PFSK-1 (cell line): ENCODE results near the gene LIMS1.

Experiments used
- FOXP2 ChIP-seq: optimal IDR thresholded peaks from 2 replicates; pipeline ENCODE3; 2011; ENCODE audit warnings: borderline replicate concordance, control low read depth, inconsistent platforms; ENCODE audit not compliant: insufficient read depth; ENCODE audit errors: extremely low read length, extremely low read depth
- POLR2AphosphoS5 ChIP-seq: IDR thresholded peaks from 2 replicates; pipeline ENCODE4 v1.6.1; 2012; ENCODE audit warnings: low read depth, mild to moderate bottlenecking, control low read depth, low read length, moderate library complexity
- SIN3A ChIP-seq: IDR thresholded peaks from 2 replicates; pipeline ENCODE4 v1.6.1; 2012; ENCODE audit warnings: mild to moderate bottlenecking, low read length, moderate library complexity, borderline replicate concordance; ENCODE audit not compliant: insufficient read depth
- TAF1 ChIP-seq: IDR thresholded peaks from 2 replicates; pipeline ENCODE4 v1.6.1; 2012; ENCODE audit warnings: low read length, control low read depth, borderline replicate concordance; ENCODE audit not compliant: insufficient read depth
- TF ChIP-seq, protein P1 (sequence below), 2 experiments: IDR thresholded peaks; 2 replicates each; pipeline versions ENCODE4 v1.6.1 to v1.8.0; 2011 to 2012; ENCODE audit warnings: low read depth in 2 of 2, low read length in 2 of 2, control low read depth in 1 of 2, inconsistent platforms in 1 of 2, mild to moderate bottlenecking in 1 of 2, moderate library complexity in 1 of 2; ENCODE audit not compliant: insufficient read depth in 1 of 2

Gene LIMS1

GRCh38 chr2:108548208-108549003 is 14.1 kb downstream of the LIMS1 start:
- TF ChIP-seq, protein P1, sequence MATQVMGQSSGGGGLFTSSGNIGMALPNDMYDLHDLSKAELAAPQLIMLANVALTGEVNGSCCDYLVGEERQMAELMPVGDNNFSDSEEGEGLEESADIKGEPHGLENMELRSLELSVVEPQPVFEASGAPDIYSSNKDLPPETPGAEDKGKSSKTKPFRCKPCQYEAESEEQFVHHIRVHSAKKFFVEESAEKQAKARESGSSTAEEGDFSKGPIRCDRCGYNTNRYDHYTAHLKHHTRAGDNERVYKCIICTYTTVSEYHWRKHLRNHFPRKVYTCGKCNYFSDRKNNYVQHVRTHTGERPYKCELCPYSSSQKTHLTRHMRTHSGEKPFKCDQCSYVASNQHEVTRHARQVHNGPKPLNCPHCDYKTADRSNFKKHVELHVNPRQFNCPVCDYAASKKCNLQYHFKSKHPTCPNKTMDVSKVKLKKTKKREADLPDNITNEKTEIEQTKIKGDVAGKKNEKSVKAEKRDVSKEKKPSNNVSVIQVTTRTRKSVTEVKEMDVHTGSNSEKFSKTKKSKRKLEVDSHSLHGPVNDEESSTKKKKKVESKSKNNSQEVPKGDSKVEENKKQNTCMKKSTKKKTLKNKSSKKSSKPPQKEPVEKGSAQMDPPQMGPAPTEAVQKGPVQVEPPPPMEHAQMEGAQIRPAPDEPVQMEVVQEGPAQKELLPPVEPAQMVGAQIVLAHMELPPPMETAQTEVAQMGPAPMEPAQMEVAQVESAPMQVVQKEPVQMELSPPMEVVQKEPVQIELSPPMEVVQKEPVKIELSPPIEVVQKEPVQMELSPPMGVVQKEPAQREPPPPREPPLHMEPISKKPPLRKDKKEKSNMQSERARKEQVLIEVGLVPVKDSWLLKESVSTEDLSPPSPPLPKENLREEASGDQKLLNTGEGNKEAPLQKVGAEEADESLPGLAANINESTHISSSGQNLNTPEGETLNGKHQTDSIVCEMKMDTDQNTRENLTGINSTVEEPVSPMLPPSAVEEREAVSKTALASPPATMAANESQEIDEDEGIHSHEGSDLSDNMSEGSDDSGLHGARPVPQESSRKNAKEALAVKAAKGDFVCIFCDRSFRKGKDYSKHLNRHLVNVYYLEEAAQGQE (IDR thresholded peaks at IDR 0.05; ENCODE audit: insufficient read depth in 1 of 2, low read depth in 2 of 2, low read length in 2 of 2) = no peak
- TF ChIP-seq POLR2AphosphoS5 (no peak), TAF1 (no peak), SIN3A (no peak)

- TF ChIP-seq POLR2AphosphoS5 (no peak), SIN3A (no peak), FOXP2 (no peak), TAF1 (no peak)
- TF ChIP-seq, protein P1 (IDR thresholded peaks at IDR 0.05; ENCODE audit: insufficient read depth in 1 of 2, low read depth in 2 of 2, low read length in 2 of 2) = no peak
These were observed 18.3 kb downstream of the LIMS1 start for GRCh38 chr2:108552566-108552965.

DNA sequence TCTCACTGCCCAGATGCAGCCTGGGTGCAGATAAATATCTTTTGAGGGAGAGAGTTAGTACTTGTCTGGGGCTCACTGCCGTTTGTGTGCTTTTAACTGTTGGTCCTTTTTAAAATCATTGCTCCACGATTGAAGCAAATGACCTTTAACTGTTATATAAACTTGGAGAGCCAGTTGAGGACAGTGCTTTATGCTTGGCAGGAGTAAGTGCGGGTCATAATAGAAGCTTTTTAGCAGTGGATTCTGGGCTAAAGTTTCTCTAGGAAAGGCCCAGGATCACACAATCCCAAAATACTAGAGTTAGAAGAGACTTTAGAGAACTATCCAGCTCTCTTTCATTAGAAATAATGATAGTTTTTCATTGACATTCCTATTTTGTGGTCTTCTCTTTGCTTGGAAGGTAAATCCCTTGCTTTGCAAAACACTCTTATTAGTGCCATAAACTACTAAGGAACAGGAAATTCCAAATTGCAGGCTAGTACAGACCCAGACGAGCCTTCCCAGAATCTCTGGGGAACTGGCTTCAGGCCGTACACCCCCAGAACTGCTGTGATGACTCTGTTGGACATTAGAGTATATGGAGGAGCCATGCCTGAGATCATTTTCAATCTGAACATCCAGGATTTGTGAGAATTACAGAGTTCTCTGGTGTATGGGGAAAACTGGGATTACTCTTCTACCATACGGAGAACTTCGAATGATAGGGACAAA is 19.1 kb downstream of the LIMS1 start:
- TF ChIP-seq FOXP2 = no peak
- no peak for TF ChIP-seq POLR2AphosphoS5
- TF ChIP-seq, protein P1 (IDR thresholded peaks at IDR 0.05; ENCODE audit: insufficient read depth in 1 of 2, low read depth in 2 of 2, low read length in 2 of 2) = no peak
- TF ChIP-seq TAF1 = no peak
- TF ChIP-seq SIN3A = no peak

DNA sequence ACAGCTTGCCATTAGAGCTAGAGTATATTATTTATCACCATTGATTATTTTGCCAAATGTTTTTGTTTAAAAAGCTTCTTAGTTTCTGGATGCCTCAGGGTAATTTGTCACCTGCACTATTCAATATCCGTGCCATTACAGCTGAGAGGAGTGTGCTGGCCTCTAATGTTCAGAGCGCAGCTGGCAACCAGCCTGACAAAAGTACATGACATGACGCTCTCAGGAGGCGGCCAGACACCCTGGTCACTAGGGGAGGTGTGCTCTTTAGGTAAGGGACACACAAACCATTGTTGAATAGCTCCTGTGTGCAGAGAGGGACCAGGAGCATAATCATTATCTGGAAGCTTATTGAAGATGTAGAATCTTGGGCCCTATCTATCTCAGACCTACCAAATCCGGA is 20.3 kb downstream of the LIMS1 start:
- TF ChIP-seq SIN3A (no peak), TAF1 (no peak), POLR2AphosphoS5 (no peak), FOXP2 (no peak)
- TF ChIP-seq, protein P1 (IDR thresholded peaks at IDR 0.05; ENCODE audit: insufficient read depth in 1 of 2, low read depth in 2 of 2, low read length in 2 of 2) = no peak

GRCh38 chr2:108555572-108555971 is 21.3 kb downstream of the LIMS1 start:
- no peak for TF ChIP-seq POLR2AphosphoS5
- no peak for TF ChIP-seq SIN3A
- no peak for TF ChIP-seq FOXP2
- TF ChIP-seq TAF1 = no peak
- TF ChIP-seq, protein P1 (IDR thresholded peaks at IDR 0.05; ENCODE audit: insufficient read depth in 1 of 2, low read depth in 2 of 2, low read length in 2 of 2) = no peak
